PC-9 (cell line): ENCODE measurements around the gene CCL25.

Source experiments
- EZH2 ChIP-seq: fragments of 200-600 bp; sonication (generic); IDR thresholded peaks from 2 replicates; pipeline ENCODE4 v1.8.0; 2017; ENCODE audit warnings: antibody characterized with exemption, low read depth
- TF ChIP-seq, protein P1 (sequence below): fragments of 200-600 bp; sonication (generic); conservative IDR thresholded peaks from 2 replicates; pipeline ENCODE4 v1.6.1; 2017; ENCODE audit warnings: mixed run types, antibody characterized with exemption, mild to moderate bottlenecking, moderate library complexity

DNA sequence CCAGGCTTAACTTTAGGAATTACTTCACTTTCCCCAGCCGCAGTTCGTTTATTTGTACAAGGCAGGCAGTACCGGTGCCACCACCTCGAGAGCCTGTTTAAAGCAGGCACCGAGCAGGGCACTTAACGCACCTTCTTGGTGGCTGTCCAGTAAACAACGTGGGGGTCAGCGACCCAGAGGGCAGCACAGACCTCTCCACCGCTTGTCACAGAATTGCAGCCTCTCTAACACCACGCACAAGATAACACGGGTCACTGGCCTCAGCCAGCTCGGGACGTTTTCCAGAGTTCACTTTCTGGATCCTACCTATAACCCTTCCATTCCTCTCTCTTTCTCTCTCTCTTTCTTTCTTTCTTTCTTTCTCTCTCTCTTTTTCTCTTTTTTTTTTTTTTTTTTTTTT lies 30.3 kb upstream of the CCL25 start:
- TF ChIP-seq, protein P1, sequence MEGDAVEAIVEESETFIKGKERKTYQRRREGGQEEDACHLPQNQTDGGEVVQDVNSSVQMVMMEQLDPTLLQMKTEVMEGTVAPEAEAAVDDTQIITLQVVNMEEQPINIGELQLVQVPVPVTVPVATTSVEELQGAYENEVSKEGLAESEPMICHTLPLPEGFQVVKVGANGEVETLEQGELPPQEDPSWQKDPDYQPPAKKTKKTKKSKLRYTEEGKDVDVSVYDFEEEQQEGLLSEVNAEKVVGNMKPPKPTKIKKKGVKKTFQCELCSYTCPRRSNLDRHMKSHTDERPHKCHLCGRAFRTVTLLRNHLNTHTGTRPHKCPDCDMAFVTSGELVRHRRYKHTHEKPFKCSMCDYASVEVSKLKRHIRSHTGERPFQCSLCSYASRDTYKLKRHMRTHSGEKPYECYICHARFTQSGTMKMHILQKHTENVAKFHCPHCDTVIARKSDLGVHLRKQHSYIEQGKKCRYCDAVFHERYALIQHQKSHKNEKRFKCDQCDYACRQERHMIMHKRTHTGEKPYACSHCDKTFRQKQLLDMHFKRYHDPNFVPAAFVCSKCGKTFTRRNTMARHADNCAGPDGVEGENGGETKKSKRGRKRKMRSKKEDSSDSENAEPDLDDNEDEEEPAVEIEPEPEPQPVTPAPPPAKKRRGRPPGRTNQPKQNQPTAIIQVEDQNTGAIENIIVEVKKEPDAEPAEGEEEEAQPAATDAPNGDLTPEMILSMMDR, result no peak
- no peak for TF ChIP-seq EZH2
